NOMO-1 (cell line): ENCODE measurements around the gene IL17RC.

Experiments used
- DNase-seq, 2 experiments: peaks; one replicate each; lab custom pipeline; 2025; ENCODE audit not compliant: unreplicated experiment in 2 of 2; lab: John Stamatoyannopoulos, UW

Gene IL17RC

DNA sequence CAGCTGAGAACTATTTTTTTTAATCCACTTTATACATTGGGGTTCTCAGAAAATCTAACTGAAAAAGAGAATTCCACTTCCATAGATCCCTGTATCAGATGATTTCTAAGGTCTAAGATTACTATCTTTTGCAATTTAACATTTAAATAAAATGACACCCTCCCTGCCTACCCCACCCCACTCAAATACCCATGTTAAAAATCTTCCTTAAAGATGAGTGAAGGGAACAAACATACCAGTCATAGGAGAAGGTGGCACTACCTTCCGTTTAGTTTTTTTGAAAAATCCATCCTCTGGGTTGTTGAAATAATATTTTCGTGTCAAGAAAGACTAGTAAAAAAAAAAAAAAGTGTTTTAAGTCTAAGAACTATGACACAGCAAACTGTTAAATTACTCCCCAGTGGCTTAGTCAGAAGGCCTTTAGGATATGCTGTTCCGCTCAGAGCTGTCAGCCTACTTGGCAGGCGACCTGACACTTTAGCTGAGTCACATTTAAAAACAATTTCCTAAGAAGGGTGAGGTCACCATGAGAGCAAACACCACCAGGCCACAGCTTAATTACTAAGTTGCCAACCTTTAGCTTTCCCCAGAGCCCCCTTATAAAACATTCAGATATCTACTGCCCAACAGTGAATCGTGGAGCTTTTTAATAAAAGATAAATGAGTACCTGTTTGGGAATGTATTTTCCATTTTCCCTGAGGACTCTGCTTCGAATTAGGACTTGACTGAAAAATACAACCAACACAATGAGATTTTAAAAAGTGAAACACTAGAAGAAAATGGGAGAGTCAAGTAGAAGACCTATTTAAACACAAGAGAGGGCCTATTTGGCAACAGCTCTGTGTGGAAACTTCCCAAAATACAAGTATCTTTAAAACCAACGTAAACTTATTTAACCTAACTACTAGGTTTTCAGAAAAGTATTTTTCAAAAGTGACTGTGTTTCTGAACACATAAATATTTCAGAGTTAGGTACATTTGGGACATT is 60.1 kb downstream of the IL17RC start:
- DNase-seq, result peak; percentile 94 to 98

DNA sequence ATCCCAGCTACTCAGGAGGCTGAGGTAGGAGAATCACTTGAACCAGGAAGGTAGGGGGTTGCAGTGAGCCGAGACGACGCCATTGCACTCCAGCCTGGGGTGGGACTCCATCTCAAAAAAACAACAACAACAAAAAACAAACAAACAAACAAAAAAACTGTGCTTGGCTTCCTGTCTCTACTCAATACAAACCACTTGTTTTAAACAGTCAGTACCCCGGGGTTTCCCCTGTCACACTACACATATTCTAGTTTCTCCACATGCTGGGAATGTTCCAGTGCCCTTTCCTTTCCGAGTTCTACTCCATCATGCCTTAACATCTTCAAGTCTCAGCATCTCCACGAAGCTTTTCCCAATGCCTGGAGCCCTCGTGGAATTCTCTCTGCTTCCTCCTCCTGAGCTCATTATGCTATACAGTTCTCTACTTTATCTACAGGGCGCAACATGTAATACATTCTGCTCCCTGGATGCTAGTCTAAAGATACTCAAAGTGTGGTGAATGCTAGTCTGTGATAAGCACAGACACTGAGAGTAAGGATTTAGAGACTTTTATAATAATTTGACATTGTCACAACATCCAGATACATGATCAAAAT is 61.9 kb downstream of the IL17RC start:
- no peak for DNase-seq

DNA sequence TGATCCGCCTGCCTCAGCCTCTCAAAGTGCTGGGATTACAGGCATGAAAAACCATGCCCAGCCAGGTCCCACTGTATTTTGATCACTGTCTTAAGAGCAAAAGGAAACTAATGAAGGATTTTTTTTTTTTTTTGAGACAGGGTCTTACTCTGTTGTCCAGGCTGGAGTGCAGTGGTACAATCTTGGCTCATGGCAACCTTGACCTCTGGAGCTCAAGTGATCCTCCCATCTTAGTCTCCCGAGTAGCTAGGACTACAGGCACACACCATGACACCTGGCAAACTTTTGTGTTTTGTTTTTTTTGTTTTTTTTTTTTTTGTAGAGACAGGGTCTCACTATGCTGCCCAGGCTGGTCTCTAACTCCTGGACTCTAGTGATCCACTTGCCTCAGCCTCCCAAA is 63.4 kb downstream of the IL17RC start:
- DNase-seq, result no peak
